ENCODE results near the gene BDKRB2.

GRCh38 chr14:96197163-96197852 lies 7.3 kb upstream of the BDKRB2 start:
- TF ChIP-seq CTCF (IDR thresholded peaks at IDR 0.05) = no peak
- no peak for TF ChIP-seq POLR2A (IDR thresholded peaks at IDR 0.05)

Data from thyroid gland (tissue), 4 donors.